GM23338 (cell line): ENCODE results near the gene GPD1L. TPM values are rescaled to one million over a fixed set of nuclear protein-coding genes. Genes with fewer than 3 reads are reported as not detected.

Source experiments
- ATAC-seq: fragments of 200-7000 bp; cut with Tn5 transposase; 3 replicates; pipeline ENCODE4 v1.9.1; 2020
- DNase-seq: peaks from one replicate; pipeline ENCODE4 v3.0.0-alpha.2; 2015; ENCODE audit warnings: low spot score
- H2AFZ ChIP-seq: fragments of 200-600 bp; sonication (generic); 2 replicates; pipeline ENCODE4 v1.8.0; 2016; ENCODE audit warnings: antibody characterized with exemption, mild to moderate bottlenecking, moderate library complexity
- H3F3A ChIP-seq: fragments of 200-600 bp; sonication (generic); replicated peaks from 2 replicates; pipeline ENCODE4 v1.8.0; 2017; ENCODE audit warnings: antibody characterized with exemption, mixed run types, low read depth
- H3K27ac ChIP-seq: fragments of 200-600 bp; sonication (generic); 2 replicates; pipeline ENCODE4 v1.6.1; 2016; ENCODE audit warnings: low read depth
- H3K27me3 ChIP-seq: fragments of 200-600 bp; sonication (generic); 2 replicates; pipeline ENCODE4 v1.8.0; 2016; ENCODE audit warnings: mild to moderate bottlenecking, mixed run types, moderate library complexity; ENCODE audit not compliant: insufficient read depth
- H3K36me3 ChIP-seq: fragments of 200-600 bp; sonication (generic); 2 replicates; pipeline ENCODE4 v1.8.0; 2016; ENCODE audit warnings: mild to moderate bottlenecking; ENCODE audit not compliant: insufficient read depth
- H3K4me1 ChIP-seq: fragments of 200-600 bp; sonication (generic); 2 replicates; pipeline ENCODE4 v1.8.0; 2016; ENCODE audit warnings: mild to moderate bottlenecking, moderate library complexity; ENCODE audit not compliant: insufficient read depth
- H3K4me2 ChIP-seq: fragments of 200-600 bp; sonication (generic); 2 replicates; pipeline ENCODE4 v1.7.1; 2017; ENCODE audit warnings: mixed run types
- H3K4me3 ChIP-seq: fragments of 200-600 bp; sonication (generic); 2 replicates; pipeline ENCODE4 v1.6.1; 2016; ENCODE audit warnings: mixed run types
- H3K79me2 ChIP-seq: fragments of 200-600 bp; sonication (generic); replicated peaks from 2 replicates; pipeline ENCODE4 v1.8.0; 2017; ENCODE audit warnings: mild to moderate bottlenecking; ENCODE audit not compliant: insufficient read depth
- H3K9me2 ChIP-seq: fragments of 200-600 bp; sonication (generic); 2 replicates; pipeline ENCODE4 v1.8.0; 2017; ENCODE audit not compliant: insufficient read depth
- H4K20me1 ChIP-seq: fragments of 200-600 bp; sonication (generic); replicated peaks from 2 replicates; pipeline ENCODE4 v1.8.0; 2017; ENCODE audit warnings: mild to moderate bottlenecking; ENCODE audit not compliant: insufficient read depth
- H3K27ac Mint-ChIP-seq: 2 replicates; pipeline ENCODE4 v1.8.0; 2020; ENCODE audit warnings: inconsistent platforms, mild to moderate bottlenecking, moderate library complexity, mixed read lengths
- H3K27me3 Mint-ChIP-seq: 3 replicates; pipeline ENCODE4 v1.8.0; 2022; ENCODE audit warnings: low read depth, mild to moderate bottlenecking, moderate library complexity, mixed read lengths, inconsistent platforms; ENCODE audit not compliant: insufficient read depth, poor library complexity
- H3K36me3 Mint-ChIP-seq: 3 replicates; pipeline ENCODE4 v1.8.0; 2021; ENCODE audit warnings: low read depth, mild to moderate bottlenecking, inconsistent platforms, moderate library complexity, mixed read lengths
- H3K4me1 Mint-ChIP-seq: 3 replicates; pipeline ENCODE4 v1.8.0; 2020; ENCODE audit warnings: mild to moderate bottlenecking, inconsistent platforms, mixed read lengths
- H3K4me3 Mint-ChIP-seq: 3 replicates; pipeline ENCODE4 v1.8.0; 2021; ENCODE audit warnings: moderate library complexity, mild to moderate bottlenecking, inconsistent platforms, mixed read lengths
- H3K9me3 Mint-ChIP-seq: 3 replicates; pipeline ENCODE4 v1.8.0; 2020; ENCODE audit warnings: moderate library complexity, mild to moderate bottlenecking, inconsistent platforms, mixed read lengths
- CREB1 ChIP-seq: fragments of 250-450 bp; sonication (Bioruptor Pico); IDR thresholded peaks from 2 replicates; pipeline ENCODE4 v1.5.0; 2020; ENCODE audit warnings: low read depth, mild to moderate bottlenecking, moderate library complexity
- EZH2 ChIP-seq: fragments of 200-600 bp; sonication (generic); IDR thresholded peaks from one replicate; pipeline ENCODE4 v1.8.0; 2017; ENCODE audit warnings: antibody characterized with exemption, mild to moderate bottlenecking, low read depth; ENCODE audit not compliant: unreplicated experiment
- EZH2phosphoT487 ChIP-seq: fragments of 200-600 bp; sonication (generic); IDR thresholded peaks from one replicate; pipeline ENCODE4 v1.8.1; 2018; ENCODE audit warnings: antibody characterized with exemption; ENCODE audit not compliant: unreplicated experiment
- JUNB ChIP-seq: IDR thresholded peaks from one replicate; pipeline ENCODE4 v1.6.1; 2016; ENCODE audit warnings: antibody characterized with exemption; ENCODE audit not compliant: unreplicated experiment
- NANOG ChIP-seq: IDR thresholded peaks from 2 replicates; pipeline ENCODE4 v1.6.1; 2016; ENCODE audit warnings: antibody characterized with exemption, borderline replicate concordance
- POLR2AphosphoS5 ChIP-seq: IDR thresholded peaks from 2 replicates; pipeline ENCODE4 v1.6.1; 2016; ENCODE audit warnings: antibody characterized with exemption, low read depth
- STAT1 ChIP-seq: IDR thresholded peaks from one replicate; pipeline ENCODE4 v1.6.1; 2016; ENCODE audit warnings: antibody characterized with exemption; ENCODE audit not compliant: unreplicated experiment
- ZNF114 ChIP-seq: fragments of 250-450 bp; sonication (Bioruptor Pico); IDR thresholded peaks from 2 replicates; pipeline ENCODE4 v1.5.0; 2020; ENCODE audit warnings: mild to moderate bottlenecking, moderate library complexity
- ZNF331 ChIP-seq: fragments of 250-450 bp; sonication (Bioruptor Pico); IDR thresholded peaks from 2 replicates; pipeline ENCODE4 v1.5.0; 2020; ENCODE audit warnings: low read depth, mild to moderate bottlenecking, moderate library complexity
- polyA plus RNA-seq: library from polyadenylated mRNA; unstranded; fragments of >200 nt; fragmentation: Nextera tagmentation; extraction: Ambion mirVana; gene quantifications from 2 replicates; pipeline ENCODE4 v1.2.1, GENCODE V29; 2016
- total RNA-seq: library from RNA; depleted of rRNA; stranded (reverse); fragments of >200 nt; shearing (Covaris generic); gene quantifications from 2 replicates; pipeline ENCODE4 v1.2.3, GENCODE V29; 2014
- TF ChIP-seq, protein P1 (sequence below): fragments of 250-450 bp; sonication (Bioruptor Pico); IDR thresholded peaks from 2 replicates; pipeline ENCODE4 v1.5.0; 2020; ENCODE audit warnings: mild to moderate bottlenecking, moderate library complexity
- TF ChIP-seq, protein P2 (sequence below), 2 experiments: fragments of 200-600 bp in 1 of 2; sonication (generic) in 1 of 2; conservative IDR thresholded peaks; 2 replicates each; pipeline versions ENCODE4 v1.5.1 to v1.6.1; 2016 to 2017; ENCODE audit warnings: antibody characterized with exemption in 2 of 2, low read depth in 2 of 2, mild to moderate bottlenecking in 2 of 2, moderate library complexity in 1 of 2
- TF ChIP-seq, protein P3 (sequence below): IDR thresholded peaks from 2 replicates; pipeline ENCODE4 v1.6.1; 2016; ENCODE audit warnings: antibody characterized with exemption
- TF ChIP-seq, protein P4 (sequence below): IDR thresholded peaks from one replicate; pipeline ENCODE4 v1.6.1; 2018; ENCODE audit warnings: antibody characterized with exemption; ENCODE audit not compliant: unreplicated experiment

The GPD1L gene
- total and polyA plus RNA-seq, 2 experiments from 2014 or later = 2.0 to 6.4 TPM

DNA sequence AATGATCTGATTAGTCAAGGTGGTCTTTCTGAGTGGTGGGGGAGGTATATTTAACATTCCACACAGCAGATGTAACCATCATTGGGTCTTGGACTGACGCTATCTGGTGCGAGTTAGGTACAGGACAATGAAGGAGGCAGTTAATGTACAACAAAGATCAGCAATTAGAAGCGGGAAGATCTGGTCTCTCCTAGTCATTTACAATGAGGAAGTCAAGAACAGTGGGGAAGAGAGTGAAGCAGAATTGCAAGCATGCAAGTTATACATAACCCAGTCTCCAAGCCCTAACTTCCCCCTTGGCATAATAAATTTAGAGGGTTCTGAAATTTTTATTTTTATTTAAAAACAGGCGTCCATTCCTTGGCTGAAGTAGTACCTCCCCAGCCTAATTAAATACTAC, 14.1 kb downstream of the GPD1L start:
- no peaks in the 10 kb centered on the region for H3K9me3 Mint-ChIP-seq
- H3F3A ChIP-seq = no peaks in the 10 kb centered on the region
- H3K4me3 Mint-ChIP-seq = no peak overlapping the region
- no peaks in the 10 kb centered on the region for H4K20me1 ChIP-seq
- no peaks in the 10 kb centered on the region for H3K36me3 ChIP-seq
- H3K4me1 Mint-ChIP-seq = peaks cover 5% of the 10 kb centered on the region; the same call in 2 of the 3 replicates
- H2AFZ ChIP-seq = no peak overlapping the region
- H3K4me3 ChIP-seq = no peak overlapping the region
- no peak overlapping the region for H3K27ac ChIP-seq
- H3K4me1 ChIP-seq = 0 out of 2 replicates have a peak, but pooled peaks cover 5% of the 10 kb centered on the region
- no peaks in the 10 kb centered on the region for H3K36me3 Mint-ChIP-seq
- no peaks in the 10 kb centered on the region for H3K79me2 ChIP-seq
- H3K9me2 ChIP-seq = no peaks in the 10 kb centered on the region
- ATAC-seq = no peak
- no peaks in the 10 kb centered on the region for H3K27me3 ChIP-seq
- no peaks in the 10 kb centered on the region for H3K27me3 Mint-ChIP-seq
- DNase-seq = no peak
- H3K4me2 ChIP-seq = no peak overlapping the region
- no peak overlapping the region for H3K27ac Mint-ChIP-seq
- TF ChIP-seq, protein P1, sequence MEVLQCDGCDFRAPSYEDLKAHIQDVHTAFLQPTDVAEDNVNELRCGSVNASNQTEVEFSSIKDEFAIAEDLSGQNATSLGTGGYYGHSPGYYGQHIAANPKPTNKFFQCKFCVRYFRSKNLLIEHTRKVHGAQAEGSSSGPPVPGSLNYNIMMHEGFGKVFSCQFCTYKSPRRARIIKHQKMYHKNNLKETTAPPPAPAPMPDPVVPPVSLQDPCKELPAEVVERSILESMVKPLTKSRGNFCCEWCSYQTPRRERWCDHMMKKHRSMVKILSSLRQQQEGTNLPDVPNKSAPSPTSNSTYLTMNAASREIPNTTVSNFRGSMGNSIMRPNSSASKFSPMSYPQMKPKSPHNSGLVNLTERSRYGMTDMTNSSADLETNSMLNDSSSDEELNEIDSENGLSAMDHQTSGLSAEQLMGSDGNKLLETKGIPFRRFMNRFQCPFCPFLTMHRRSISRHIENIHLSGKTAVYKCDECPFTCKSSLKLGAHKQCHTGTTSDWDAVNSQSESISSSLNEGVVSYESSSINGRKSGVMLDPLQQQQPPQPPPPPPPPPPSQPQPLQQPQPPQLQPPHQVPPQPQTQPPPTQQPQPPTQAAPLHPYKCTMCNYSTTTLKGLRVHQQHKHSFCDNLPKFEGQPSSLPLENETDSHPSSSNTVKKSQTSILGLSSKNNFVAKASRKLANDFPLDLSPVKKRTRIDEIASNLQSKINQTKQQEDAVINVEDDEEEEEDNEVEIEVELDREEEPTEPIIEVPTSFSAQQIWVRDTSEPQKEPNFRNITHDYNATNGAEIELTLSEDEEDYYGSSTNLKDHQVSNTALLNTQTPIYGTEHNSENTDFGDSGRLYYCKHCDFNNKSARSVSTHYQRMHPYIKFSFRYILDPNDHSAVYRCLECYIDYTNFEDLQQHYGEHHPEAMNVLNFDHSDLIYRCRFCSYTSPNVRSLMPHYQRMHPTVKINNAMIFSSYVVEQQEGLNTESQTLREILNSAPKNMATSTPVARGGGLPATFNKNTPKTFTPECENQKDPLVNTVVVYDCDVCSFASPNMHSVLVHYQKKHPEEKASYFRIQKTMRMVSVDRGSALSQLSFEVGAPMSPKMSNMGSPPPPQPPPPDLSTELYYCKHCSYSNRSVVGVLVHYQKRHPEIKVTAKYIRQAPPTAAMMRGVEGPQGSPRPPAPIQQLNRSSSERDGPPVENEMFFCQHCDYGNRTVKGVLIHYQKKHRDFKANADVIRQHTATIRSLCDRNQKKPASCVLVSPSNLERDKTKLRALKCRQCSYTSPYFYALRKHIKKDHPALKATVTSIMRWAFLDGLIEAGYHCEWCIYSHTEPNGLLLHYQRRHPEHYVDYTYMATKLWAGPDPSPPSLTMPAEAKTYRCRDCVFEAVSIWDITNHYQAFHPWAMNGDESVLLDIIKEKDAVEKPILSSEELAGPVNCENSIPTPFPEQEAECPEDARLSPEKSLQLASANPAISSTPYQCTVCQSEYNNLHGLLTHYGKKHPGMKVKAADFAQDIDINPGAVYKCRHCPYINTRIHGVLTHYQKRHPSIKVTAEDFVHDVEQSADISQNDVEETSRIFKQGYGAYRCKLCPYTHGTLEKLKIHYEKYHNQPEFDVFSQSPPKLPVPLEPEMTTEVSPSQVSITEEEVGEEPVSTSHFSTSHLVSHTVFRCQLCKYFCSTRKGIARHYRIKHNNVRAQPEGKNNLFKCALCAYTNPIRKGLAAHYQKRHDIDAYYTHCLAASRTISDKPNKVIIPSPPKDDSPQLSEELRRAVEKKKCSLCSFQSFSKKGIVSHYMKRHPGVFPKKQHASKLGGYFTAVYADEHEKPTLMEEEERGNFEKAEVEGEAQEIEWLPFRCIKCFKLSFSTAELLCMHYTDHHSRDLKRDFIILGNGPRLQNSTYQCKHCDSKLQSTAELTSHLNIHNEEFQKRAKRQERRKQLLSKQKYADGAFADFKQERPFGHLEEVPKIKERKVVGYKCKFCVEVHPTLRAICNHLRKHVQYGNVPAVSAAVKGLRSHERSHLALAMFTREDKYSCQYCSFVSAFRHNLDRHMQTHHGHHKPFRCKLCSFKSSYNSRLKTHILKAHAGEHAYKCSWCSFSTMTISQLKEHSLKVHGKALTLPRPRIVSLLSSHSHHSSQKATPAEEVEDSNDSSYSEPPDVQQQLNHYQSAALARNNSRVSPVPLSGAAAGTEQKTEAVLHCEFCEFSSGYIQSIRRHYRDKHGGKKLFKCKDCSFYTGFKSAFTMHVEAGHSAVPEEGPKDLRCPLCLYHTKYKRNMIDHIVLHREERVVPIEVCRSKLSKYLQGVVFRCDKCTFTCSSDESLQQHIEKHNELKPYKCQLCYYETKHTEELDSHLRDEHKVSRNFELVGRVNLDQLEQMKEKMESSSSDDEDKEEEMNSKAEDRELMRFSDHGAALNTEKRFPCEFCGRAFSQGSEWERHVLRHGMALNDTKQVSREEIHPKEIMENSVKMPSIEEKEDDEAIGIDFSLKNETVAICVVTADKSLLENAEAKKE (CRISPR knock-in tag) = no peak
- TF ChIP-seq ZNF114 (CRISPR knock-in tag) (no peak), EZH2 (no peak), ZNF331 (CRISPR knock-in tag) (no peak), NANOG (no peak), CREB1 (CRISPR knock-in tag) (no peak), STAT1 (no peak), POLR2AphosphoS5 (no peak), EZH2phosphoT487 (no peak), JUNB (no peak)
- TF ChIP-seq, protein P2, sequence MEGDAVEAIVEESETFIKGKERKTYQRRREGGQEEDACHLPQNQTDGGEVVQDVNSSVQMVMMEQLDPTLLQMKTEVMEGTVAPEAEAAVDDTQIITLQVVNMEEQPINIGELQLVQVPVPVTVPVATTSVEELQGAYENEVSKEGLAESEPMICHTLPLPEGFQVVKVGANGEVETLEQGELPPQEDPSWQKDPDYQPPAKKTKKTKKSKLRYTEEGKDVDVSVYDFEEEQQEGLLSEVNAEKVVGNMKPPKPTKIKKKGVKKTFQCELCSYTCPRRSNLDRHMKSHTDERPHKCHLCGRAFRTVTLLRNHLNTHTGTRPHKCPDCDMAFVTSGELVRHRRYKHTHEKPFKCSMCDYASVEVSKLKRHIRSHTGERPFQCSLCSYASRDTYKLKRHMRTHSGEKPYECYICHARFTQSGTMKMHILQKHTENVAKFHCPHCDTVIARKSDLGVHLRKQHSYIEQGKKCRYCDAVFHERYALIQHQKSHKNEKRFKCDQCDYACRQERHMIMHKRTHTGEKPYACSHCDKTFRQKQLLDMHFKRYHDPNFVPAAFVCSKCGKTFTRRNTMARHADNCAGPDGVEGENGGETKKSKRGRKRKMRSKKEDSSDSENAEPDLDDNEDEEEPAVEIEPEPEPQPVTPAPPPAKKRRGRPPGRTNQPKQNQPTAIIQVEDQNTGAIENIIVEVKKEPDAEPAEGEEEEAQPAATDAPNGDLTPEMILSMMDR (conservative IDR thresholded peaks at IDR 0.05; ENCODE audit: low read depth in 2 of 2) = no peak
- TF ChIP-seq, protein P3, sequence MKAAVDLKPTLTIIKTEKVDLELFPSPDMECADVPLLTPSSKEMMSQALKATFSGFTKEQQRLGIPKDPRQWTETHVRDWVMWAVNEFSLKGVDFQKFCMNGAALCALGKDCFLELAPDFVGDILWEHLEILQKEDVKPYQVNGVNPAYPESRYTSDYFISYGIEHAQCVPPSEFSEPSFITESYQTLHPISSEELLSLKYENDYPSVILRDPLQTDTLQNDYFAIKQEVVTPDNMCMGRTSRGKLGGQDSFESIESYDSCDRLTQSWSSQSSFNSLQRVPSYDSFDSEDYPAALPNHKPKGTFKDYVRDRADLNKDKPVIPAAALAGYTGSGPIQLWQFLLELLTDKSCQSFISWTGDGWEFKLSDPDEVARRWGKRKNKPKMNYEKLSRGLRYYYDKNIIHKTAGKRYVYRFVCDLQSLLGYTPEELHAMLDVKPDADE = no peak
- TF ChIP-seq, protein P4, sequence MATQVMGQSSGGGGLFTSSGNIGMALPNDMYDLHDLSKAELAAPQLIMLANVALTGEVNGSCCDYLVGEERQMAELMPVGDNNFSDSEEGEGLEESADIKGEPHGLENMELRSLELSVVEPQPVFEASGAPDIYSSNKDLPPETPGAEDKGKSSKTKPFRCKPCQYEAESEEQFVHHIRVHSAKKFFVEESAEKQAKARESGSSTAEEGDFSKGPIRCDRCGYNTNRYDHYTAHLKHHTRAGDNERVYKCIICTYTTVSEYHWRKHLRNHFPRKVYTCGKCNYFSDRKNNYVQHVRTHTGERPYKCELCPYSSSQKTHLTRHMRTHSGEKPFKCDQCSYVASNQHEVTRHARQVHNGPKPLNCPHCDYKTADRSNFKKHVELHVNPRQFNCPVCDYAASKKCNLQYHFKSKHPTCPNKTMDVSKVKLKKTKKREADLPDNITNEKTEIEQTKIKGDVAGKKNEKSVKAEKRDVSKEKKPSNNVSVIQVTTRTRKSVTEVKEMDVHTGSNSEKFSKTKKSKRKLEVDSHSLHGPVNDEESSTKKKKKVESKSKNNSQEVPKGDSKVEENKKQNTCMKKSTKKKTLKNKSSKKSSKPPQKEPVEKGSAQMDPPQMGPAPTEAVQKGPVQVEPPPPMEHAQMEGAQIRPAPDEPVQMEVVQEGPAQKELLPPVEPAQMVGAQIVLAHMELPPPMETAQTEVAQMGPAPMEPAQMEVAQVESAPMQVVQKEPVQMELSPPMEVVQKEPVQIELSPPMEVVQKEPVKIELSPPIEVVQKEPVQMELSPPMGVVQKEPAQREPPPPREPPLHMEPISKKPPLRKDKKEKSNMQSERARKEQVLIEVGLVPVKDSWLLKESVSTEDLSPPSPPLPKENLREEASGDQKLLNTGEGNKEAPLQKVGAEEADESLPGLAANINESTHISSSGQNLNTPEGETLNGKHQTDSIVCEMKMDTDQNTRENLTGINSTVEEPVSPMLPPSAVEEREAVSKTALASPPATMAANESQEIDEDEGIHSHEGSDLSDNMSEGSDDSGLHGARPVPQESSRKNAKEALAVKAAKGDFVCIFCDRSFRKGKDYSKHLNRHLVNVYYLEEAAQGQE = no peak
